Transverse colon (tissue), 4 donors: ENCODE measurements around the gene ZNF254. TPM values are rescaled to one million over a fixed set of nuclear protein-coding genes. Genes with fewer than 3 reads are reported as not detected.
"Not testable (repeated sequence)": the region's sequence is repeated elsewhere in the genome, so short reads cannot be mapped to it uniquely, and the experiment has no call there.

Experiments used
- DNase-seq: peaks from one replicate; pipeline ENCODE4 v3.0.0-alpha.2; 2019
- H3K27ac ChIP-seq, 4 donors: fragments of 200-600 bp; sonication (generic); 2 replicates each; pipeline ENCODE4 v1.5.1; 2016 to 2018; ENCODE audit warnings: inconsistent platforms in 4 of 4
- H3K27me3 ChIP-seq: fragments of 200-600 bp; sonication (generic); 2 replicates; pipeline ENCODE4 v1.5.1; 2017; ENCODE audit warnings: inconsistent platforms
- H3K36me3 ChIP-seq, 4 donors: fragments of 200-600 bp; sonication (generic); 2 replicates each; pipeline ENCODE4 v1.5.1; 2017 to 2019; ENCODE audit warnings: inconsistent platforms in 4 of 4
- H3K4me1 ChIP-seq, 4 donors: fragments of 200-600 bp; sonication (generic); 2 replicates each; pipeline ENCODE4 v1.5.1; 2017 to 2020; ENCODE audit warnings: inconsistent platforms in 4 of 4
- H3K4me3 ChIP-seq, 4 donors: fragments of 200-600 bp; sonication (generic); 1 replicate in 1 of 4; 2 replicates in 3 of 4; pipeline versions ENCODE4 v1.5.1 to v1.6.1; 2017 to 2019; ENCODE audit warnings: inconsistent platforms in 4 of 4
- H3K9me3 ChIP-seq, 2 donors: fragments of 200-600 bp; sonication (generic); 2 replicates each; pipeline ENCODE4 v1.5.1; 2017 to 2019; ENCODE audit warnings: inconsistent platforms in 2 of 2
- CTCF ChIP-seq, 5 experiments: fragments of 200-600 bp in 3 of 5; fragments of 450-650 bp in 2 of 5; sonication (generic) in 3 of 5; IDR thresholded peaks; 1 replicate in 2 of 5; 2 replicates in 3 of 5; pipeline ENCODE4 v1.5.1; 2016 to 2017; ENCODE audit warnings: antibody characterized with exemption in 5 of 5, inconsistent platforms in 3 of 5, mild to moderate bottlenecking in 2 of 5, moderate library complexity in 1 of 5
- EP300 ChIP-seq: sonication (generic); formaldehyde crosslinking; IDR thresholded peaks from one replicate; pipeline ENCODE4 v1.6.1; 2017; ENCODE audit warnings: antibody characterized with exemption, low read depth
- POLR2A ChIP-seq: fragments of 450-650 bp; IDR thresholded peaks from one replicate; pipeline ENCODE4 v1.6.1; 2016; ENCODE audit warnings: antibody characterized with exemption, mild to moderate bottlenecking, moderate library complexity
- POLR2AphosphoS5 ChIP-seq, 3 donors: sonication (generic); formaldehyde crosslinking; IDR thresholded peaks; one replicate each; pipeline ENCODE4 v1.6.1; 2016; ENCODE audit warnings: antibody characterized with exemption in 3 of 3
- WGBS, 2 donors: methylation state at CpG; one replicate each; pipeline ENCODE4 v1.1.5; 2018; ENCODE audit warnings: low coverage in 1 of 2; 5-methylcytosine and 5-hydroxymethylcytosine counted together
- in situ Hi-C, 4 donors: fragments of 200-750 bp; cut with MboI; loops; one replicate each; pipeline versions ENCODE4 v1.15.0 to v1.15.1; 2017; ENCODE audit warnings: low sequenced_read_pairs in 3 of 4, low pct_ligation_motif_present in 1 of 4, low pct_unique_long_range_greater_than_20kb in 1 of 4
- intact Hi-C: fragments of 100-400 bp; cut with DNase I; formaldehyde crosslinking; loops from one replicate; pipeline ENCODE4 v1.15.1; 2023; ENCODE audit warnings: low total_unique reads
- total RNA-seq, 4 donors: library from RNA; depleted of rRNA; stranded (reverse); fragments of >200 nt; gene quantifications; one replicate each; pipeline ENCODE4 v1.1.0, GENCODE V29; 2016

ZNF254 gene
- total RNA-seq, 4 donors from 2014 or later: 5.2 to 25.1 (median 21.4) TPM

- no peak overlapping the region for H3K4me3 ChIP-seq
- no peak overlapping the region for H3K27ac ChIP-seq
- H3K36me3 ChIP-seq: peaks cover 0 to 8% (median 0%) of the 10 kb centered on the region in 4 donors
- no peak for DNase-seq
- no peaks in the 10 kb centered on the region for H3K9me3 ChIP-seq
- H3K4me1 ChIP-seq: no peaks in the 10 kb centered on the region
- intact Hi-C loops: no loop called here
- H3K27me3 ChIP-seq: no peaks in the 10 kb centered on the region
- in situ Hi-C loops: no loop called here
- TF ChIP-seq POLR2A (no peak), CTCF (IDR thresholded peaks at IDR 0.05) (no peak), POLR2AphosphoS5 (IDR thresholded peaks at IDR 0.05) (no peak), EP300 (no peak)
Observed at GRCh38 chr19:24072720-24073119, 14.3 kb upstream of the ZNF254 start.

GRCh38 chr19:24073807-24074206 lies 13.2 kb upstream of the ZNF254 start:
- no peaks in the 10 kb centered on the region for H3K36me3 ChIP-seq
- H3K27ac ChIP-seq: no peak overlapping the region
- in situ Hi-C loops (no loop called here), intact Hi-C loops (no loop called here)
- no peaks in the 10 kb centered on the region for H3K27me3 ChIP-seq
- TF ChIP-seq CTCF (IDR thresholded peaks at IDR 0.05): no peak
- no peak for TF ChIP-seq POLR2A
- TF ChIP-seq POLR2AphosphoS5 (IDR thresholded peaks at IDR 0.05): no peak
- TF ChIP-seq EP300: no peak
- no peaks in the 10 kb centered on the region for H3K4me1 ChIP-seq
- no peaks in the 10 kb centered on the region for H3K9me3 ChIP-seq
- H3K4me3 ChIP-seq: no peak overlapping the region
- DNase-seq: peak; percentile 16

GRCh38 chr19:24074720-24075454 lies 12.1 kb upstream of the ZNF254 start:
- in situ Hi-C loops: no loop called here
- H3K27ac ChIP-seq: no peak overlapping the region

GRCh38 chr19:24075530-24075929 lies 11.5 kb upstream of the ZNF254 start:
- H3K36me3 ChIP-seq, H3K4me3 ChIP-seq, intact Hi-C loops, DNase-seq, H3K27ac ChIP-seq, H3K4me1 ChIP-seq, in situ Hi-C loops, H3K27me3 ChIP-seq, H3K9me3 ChIP-seq: not testable (repeated sequence)
- WGBS, 2 donors: 94 to 100% methylated on average over 2 to 4 of the region's 4 CpGs

More at GRCh38 chr19:24074720-24075454, 12.1 kb upstream of the ZNF254 start:
- intact Hi-C loops: no loop called here
- no peak overlapping the region for H3K4me3 ChIP-seq
- 88 to 96% methylated on average over 1 of the region's 1 CpG for WGBS, 2 donors
- no peak for DNase-seq
- H3K27me3 ChIP-seq: no peaks in the 10 kb centered on the region
- TF ChIP-seq POLR2AphosphoS5 (IDR thresholded peaks at IDR 0.05) (no peak), EP300 (no peak), POLR2A (no peak), CTCF (IDR thresholded peaks at IDR 0.05) (no peak)
- no peaks in the 10 kb centered on the region for H3K4me1 ChIP-seq
- H3K9me3 ChIP-seq: no peaks in the 10 kb centered on the region
- no peaks in the 10 kb centered on the region for H3K36me3 ChIP-seq

- in situ Hi-C loops (no loop called here), intact Hi-C loops (no loop called here)
- TF ChIP-seq EP300: no peak
- no peak for TF ChIP-seq POLR2AphosphoS5 (IDR thresholded peaks at IDR 0.05)
- no peak for TF ChIP-seq POLR2A
- TF ChIP-seq CTCF (IDR thresholded peaks at IDR 0.05): no peak
- H3K9me3 ChIP-seq: no peaks in the 10 kb centered on the region
- no peak overlapping the region for H3K27ac ChIP-seq
- H3K4me3 ChIP-seq: no peak overlapping the region
- H3K36me3 ChIP-seq: no peaks in the 10 kb centered on the region
- 92 to 96% methylated on average over 4 of the region's 4 CpGs for WGBS, 2 donors
- DNase-seq: no peak
- H3K27me3 ChIP-seq: no peaks in the 10 kb centered on the region
- H3K4me1 ChIP-seq: no peaks in the 10 kb centered on the region
Observed at GRCh38 chr19:24078680-24079079, 8.3 kb upstream of the ZNF254 start.
